GM19438 (cell line): ENCODE results near the gene ARRDC4.

Source experiments
- ATAC-seq: cut with Tn5 transposase; IDR thresholded peaks from one replicate; pipeline ENCODE4 v1.9.1; 2021; ENCODE audit warnings: low read depth; ENCODE audit not compliant: unreplicated experiment

The ARRDC4 gene

GRCh38 chr15:97995192-97995591, 34.7 kb downstream of the ARRDC4 start:
- no peak for ATAC-seq

DNA sequence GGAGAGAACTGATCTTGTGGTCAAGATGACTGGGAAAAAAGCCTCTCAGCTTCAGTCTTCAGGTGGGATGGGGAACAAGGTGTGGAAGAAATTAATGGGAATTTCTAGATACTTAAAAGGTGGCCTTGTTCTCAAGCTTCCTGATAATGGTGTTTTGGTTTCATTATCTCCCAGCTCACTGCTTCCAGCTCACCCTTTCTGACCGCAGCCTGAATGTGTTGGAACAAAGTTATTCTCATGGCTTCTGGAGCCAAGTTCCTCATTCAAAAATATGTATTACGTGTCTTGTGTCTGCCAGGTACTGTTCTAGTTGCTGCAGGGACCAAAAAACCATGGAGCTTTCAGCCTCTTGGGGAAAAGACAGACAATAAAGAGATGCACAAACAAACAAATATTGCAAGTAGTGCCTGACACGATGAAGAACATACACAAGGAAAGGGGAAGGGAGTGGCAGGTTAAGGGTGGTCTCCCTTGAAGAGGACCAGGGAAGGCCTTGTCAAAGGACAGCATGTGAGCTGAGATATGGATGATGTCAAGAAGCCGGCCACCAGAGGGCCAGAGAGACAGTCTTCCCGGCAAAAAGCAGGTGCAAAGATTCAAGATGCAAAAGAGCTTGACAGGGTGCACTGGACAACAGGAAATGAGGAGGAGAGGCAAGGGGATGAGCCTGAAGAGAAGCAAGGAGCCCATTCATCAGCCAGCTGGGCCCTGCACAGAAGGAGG, 35.5 kb downstream of the ARRDC4 start:
- ATAC-seq, result no peak

DNA sequence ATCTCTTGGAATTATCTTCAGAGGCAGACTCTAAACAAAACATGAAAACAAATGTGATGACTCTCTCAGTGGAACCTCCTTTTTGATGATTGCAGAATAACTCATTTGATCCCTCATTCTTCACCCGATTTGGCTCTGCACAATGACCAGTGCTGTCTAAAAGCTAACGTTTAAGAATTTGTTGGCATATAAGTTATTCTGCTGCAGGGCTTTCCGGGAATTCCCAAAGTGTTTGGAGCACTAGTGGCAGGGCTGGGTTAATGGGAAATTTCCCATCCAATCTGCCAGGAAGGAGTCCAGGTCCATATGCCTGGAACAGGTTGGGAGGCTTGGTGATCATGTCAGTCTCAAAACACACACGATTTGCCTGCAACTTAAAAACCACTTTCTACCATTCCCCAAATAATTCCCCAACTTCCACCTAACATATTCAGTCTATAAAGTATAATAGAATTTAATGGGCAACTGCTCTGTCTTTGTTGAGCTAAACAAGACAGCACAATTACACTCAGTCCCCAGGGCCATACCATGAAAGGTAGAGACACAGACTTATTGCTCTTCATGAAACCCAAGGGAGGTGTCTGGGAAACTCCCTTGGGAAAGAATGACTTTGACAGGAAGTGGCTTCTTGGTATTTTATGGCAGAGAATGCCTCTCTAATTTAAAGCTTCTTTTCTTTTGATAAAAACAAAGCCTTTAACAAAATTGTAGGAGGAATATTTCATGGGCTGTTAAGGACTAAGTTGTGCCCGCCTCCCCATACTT, 38.0 kb downstream of the ARRDC4 start:
- ATAC-seq, result no peak

DNA sequence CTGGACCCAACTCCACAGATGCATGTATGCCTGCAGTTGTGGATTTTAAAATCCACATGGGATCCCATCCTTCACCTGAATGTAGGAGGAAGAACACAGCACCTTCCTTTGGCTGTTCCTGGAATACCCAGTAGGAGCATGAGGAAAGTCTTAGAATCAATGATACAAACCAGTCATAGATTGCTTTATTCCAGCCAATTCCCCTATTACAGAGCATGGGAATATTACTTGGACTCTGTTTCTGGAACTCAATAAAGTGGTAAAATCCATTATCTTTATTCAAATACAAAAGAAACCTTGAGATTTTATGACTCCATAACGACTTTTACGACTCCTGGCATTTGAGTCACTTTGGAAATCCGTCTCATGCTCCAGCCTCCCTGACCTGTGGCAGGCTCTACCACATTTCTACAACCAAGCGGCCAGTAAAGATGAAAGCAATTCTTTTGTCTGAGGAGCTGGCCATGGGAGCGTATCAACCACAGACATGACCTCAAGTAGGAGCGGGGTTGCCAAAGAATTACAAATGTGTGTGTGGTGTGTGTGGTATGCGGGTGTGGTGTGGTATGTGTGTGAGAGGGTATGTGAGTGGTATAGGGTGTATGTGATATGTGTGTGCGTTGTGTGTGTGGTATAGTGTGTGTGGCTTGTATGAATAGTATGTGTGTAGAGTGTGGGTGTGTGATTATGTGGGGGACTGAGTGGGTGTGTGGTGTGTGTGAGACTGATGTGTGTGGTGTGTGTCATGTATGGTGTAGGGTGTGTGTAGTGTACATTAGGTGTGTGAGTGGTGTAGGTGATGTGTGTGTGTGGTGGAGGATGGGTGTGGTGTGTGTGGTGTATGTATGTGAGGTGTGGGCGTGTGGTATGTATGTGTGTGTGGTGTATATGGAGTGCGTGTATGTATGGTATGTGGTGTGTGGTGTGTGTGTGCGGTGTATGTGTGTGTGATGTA, 40.0 kb downstream of the ARRDC4 start:
- ATAC-seq, result no peak

DNA sequence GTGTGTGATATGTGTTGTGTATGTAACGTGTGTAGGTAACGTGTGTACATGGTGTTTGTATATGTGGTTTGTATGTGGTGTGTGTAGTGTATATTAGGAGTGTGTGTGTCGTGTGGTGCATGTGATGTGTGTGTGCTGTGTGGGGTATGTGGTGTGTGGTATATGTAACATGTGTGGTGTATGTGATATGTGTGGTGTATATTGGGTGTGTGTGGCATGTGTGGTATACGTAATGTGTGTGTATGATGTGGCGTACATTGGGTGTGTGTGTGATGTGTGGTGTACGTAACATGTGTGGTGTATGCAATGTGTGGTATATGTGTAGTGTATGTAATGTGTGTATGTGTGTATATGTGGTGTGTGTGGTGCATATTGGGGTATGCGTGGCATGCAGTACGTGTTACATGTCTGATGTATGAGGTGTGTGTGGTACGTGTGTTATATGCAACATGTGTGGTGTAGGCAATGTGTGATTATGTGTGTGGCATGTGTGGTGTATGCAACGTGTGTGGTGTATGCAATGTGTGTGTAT, 41.2 kb downstream of the ARRDC4 start:
- ATAC-seq, result no peak

DNA sequence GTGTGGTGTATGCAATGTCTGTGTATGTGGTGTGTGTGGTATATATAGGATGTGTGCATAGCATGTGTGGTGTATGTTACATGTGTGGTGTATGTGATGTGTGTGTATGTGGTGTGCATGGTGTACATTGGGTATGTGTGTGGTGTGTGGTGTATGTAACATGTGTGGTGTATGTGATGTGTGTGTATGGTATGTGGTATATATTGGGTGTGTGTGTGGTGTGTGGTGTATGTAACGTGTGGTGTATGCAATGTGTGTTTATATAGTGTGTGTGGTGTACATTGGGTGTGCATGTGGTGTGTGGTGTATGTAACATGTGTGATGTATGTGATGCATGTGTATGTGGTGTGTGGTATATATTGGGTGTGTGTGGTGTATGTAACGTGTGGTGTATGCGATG, 41.9 kb downstream of the ARRDC4 start:
- ATAC-seq, result no peak

- no peak for ATAC-seq
Observed at GRCh38 chr15:98002866-98003265, 42.4 kb downstream of the ARRDC4 start.

DNA sequence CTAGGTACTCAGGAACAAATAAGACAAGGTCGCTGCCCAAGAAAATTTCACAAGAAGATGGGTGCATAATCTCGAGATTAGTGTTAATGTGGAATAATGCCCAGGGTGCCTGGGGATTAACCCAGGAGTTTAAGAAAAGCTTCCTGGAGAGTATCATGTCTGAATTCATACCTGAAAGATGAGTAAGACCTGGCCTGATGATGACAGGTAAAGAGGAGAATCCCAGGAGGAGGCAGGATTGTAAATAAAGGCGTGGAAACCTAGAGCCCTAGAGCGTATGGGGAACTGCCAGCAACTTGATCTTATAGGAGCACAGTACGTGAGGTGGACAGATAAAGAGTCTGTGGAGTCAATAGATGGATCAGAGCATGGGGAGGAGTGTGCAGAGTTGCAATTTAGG, 43.0 kb downstream of the ARRDC4 start:
- ATAC-seq, result no peak

DNA sequence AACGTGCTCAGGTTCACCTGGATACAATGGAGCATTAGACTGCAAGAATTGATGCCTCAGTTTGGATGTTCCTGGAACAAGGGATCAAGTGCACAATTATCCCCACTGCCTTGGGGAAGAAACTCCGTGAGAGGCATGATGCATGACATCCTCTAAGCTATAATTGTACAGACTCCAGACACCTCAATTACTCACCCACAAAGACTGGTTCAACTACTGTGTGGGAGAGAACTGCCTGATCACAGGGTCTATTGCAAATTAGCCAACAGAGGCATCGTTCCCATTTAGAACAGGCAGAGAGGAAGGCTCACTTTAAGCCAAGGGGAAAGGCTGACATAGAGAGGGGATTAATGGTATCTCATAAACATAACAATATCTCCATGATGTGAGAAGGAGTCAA, 43.5 kb downstream of the ARRDC4 start:
- ATAC-seq, result no peak

DNA sequence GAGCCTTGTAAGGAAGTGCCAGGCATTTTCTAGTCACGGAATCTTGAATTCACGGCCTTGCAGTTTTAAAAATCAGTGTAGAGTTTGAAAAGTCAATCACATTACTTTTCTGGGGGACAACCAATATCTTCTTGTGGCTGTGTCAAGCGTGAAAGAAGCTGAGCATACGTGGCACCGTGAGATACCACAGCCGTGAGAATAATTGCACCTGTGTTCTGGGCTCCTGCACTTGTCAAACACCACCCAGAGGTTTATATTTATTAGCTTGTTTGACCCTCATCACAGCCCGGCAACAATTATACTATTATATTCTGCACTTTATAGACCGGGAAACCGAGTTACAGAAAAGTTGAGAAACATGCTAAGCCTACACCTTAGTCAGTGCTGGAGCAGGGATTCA, 45.2 kb downstream of the ARRDC4 start:
- ATAC-seq, result no peak

GRCh38 chr15:98009169-98009568, 48.7 kb downstream of the ARRDC4 start:
- no peak for ATAC-seq

GRCh38 chr15:98009971-98010370, 49.5 kb downstream of the ARRDC4 start:
- no peak for ATAC-seq

DNA sequence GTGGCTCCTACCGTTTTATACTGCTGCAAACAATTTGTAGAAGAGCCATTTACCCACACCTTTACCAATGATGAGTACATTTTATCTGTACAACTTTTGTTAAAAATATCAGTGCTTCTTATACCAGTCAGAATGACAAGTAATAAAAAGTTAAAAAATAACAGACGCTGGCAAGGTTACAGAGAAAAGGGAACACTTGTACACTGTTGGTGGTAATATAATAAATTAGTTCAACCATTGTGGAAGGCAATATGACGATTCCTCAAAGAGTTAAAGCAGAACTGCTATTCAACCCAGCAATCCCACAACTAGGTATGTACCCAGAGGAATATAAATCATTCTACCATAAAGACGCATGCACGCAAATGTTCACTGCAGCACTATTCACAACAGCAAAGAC, 51.9 kb downstream of the ARRDC4 start:
- ATAC-seq, result no peak

DNA sequence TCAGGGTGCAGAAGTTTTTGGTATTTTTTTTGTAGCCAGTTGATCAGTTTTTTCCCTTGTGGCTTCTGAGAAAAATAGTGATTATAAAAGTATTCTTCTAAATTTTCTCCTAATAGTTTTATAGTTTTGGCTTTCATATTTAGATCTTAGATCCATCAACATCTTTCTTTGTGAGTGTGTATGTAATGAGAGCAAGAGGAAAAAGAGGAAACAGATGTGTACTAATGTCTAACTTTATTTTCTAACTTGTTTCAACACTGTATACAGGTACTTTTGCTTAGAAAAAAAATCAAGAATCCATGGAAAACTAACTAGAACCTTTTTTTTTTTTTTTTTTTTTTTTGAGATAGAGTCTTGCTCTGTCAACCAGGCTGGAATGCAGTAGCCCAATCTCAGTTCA, 53.1 kb downstream of the ARRDC4 start:
- no peak for ATAC-seq

- no peak for ATAC-seq
Observed at GRCh38 chr15:98017150-98017964, 56.9 kb downstream of the ARRDC4 start.

DNA sequence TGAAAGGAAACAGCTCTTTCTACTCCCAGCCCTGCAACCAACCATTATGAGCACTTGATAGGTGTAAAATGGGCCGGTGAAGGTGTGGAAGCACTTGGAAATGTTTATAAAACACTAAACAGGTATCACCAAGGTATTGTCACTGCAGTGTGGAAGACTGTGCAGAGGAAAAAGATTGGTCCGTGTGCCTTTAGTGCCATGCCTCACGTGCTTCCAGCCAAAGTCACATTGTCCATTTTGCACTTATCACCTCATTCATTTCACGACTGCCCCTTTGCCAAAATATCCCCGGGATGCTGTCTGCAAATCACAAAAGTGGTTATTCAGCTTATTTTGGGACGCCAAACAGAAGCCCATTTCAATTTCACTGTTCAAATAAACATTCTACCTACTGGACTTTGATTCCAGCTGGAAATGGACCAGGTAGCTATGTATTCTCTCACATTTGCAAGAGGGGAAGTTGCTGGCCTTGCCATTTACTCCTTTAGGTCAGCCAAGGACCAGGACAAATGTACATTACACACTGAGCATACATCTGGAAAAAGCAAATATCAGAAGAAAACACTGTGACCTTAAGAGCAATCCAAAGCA, 58.4 kb downstream of the ARRDC4 start:
- ATAC-seq, result no peak
